GM19193 (cell line): ENCODE results near the gene LRRC15.

Source experiments
- POLR2A ChIP-seq: IDR thresholded peaks from 4 replicates; pipeline ENCODE4 v1.6.1; 2011; ENCODE audit not compliant: insufficient read depth, insufficient read length; ENCODE audit errors: extremely low read depth

LRRC15 gene

DNA sequence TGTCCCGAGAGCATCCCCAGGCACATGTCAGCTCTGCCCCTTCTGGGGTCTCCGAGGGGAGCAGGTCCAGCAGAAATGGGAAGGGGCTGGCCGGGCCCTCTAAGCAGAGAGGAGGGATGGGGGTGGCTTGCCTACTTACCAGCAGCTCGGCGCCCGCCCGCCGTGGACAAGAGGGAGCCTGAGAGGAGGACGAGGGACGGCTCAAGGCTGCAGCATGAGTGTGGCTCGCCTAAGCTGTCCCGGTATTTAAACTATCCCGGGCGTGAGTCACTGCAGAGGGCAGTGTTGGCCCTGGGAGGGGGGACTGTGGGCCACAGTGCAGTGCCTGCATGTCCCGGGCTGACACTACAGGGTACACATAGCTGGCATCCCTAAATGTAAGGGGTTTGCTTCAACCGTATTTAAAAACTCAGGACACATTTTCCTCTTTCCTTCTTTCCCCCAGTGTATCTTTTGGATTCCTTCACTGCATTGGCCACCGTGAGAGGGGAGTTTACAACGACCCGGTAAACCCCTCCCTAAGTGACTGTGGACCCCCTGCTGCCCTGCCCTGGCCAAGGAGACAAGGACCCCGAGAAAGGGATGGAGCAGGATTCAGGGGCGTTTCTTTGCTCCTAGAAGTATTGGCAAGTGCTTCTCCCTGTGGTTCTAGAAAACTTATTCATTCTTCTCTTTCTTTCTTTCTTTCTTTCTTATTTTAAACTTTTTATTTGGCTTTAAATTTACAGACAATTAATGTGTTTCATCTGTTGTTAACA, at the start of gene LRRC15:
Gene LRRC15, minus strand, starts transcription at position 222 of the 758 bp plus-strand sequence. CDS start 8,700 bp downstream, outside the sequence.
- no peak for TF ChIP-seq POLR2A

DNA sequence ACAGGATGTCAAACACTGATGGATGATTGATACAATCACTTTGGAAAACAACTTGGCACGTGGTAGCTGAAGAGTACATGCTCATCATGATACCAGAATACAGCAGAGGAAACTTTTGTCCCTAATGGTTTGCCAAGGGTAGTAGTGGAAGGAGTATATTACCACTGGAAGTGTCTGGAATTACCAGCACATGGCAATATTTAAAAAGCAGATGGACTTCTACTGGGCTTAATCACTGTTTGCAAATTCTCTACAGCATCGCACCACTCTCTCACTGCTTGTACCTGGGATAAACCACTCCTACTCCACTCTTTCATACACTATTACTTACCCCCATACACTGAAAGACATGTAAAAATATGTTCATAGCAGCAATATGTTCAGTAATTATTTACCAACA, 49.1 kb upstream of the LRRC15 start:
- no peak for TF ChIP-seq POLR2A

DNA sequence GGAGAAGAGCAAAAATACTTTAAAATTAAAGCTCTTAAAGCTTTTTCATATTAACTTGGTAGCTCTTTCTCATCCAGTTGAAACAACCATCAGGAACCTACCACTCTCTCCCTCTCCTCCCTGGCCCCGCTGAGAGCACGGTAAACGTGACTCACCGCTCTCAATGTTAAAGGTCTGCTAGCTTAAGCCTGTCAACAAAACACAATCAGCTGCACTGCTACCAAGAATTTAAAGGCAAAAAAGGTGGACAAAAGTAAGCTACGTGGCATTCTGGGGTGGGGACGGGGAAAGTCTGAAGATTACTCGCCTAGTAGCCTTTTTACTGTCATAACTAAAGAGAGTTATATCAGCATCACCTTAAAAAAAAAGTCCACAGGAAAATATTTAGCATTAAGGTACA, 37.9 kb upstream of the LRRC15 start:
- no peak for TF ChIP-seq POLR2A

DNA sequence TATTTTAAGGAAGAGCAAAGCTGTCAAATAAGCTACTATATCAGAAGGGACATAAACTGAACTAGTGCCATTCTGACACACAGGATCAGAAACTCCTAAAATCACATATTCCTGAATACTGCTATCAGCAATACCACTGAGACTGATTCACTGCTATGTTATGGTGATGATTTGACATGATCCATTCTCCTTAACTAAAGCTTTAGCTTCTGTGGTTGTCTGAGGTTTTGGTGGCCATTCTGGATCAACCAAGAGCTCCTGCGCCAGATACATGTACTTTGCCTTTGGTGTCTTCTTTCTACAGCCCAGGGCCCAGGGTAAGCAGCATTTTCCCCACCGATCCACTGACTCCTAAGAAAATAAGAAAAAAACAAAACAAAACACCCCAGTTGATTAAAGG, 36.2 kb upstream of the LRRC15 start:
- no peak for TF ChIP-seq POLR2A

DNA sequence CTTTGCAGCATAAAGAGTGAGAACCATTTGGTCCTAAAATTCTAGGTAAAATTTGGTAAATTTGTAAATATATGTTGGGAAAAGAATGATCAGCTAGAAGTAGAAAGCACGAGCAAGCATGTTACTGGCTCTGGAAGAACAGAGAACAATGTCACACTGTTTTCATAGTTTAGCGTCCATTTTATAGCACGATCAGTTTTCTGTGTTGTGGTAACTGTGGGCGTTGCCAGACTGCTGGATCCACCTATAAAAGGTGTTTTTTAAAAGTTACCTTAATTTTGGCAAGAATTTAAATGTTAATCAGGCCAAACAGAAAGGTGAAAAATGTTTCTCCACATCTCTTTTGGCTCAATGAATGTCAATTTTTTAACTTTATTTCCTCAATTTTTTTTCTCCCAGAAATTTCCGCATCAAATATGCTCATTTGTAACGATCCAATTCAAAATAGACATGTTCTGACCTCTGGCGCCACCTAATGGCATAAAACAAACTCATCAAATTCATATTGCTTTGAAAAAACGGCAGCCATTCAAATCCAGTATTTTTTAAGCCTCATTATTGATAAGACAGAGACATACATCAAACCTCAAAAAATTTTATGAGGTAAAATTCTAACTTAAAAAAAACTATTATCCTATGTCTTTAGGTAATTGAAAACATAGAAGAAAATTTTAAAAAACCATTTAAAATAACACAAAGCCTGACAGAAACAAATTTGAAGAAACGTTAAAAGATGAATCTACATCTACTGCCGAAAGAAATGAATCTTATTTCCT, 35.0 kb upstream of the LRRC15 start:
- TF ChIP-seq POLR2A = no peak

DNA sequence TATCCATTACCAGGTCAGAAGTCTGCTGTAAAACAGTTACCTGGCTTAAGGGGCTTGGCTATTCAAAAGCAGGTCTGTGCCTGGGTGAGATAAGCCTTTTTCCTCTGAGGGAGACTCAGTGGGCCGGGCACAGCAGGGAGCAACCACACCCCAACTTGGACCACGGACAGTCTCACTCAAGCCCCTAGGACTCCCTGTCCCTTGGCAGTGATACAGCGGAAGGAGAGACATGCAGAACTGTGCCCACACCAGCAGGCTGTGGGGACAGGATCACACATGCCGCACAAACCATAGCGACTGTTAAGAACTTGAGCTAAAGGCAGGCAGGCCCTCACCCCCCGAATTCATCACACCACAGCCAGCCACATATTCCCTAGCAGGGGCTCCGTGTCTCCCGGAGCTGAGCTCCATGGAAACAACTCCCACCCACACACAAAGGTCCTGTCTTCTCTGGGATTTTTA, 32.4 kb upstream of the LRRC15 start:
- TF ChIP-seq POLR2A = no peak

DNA sequence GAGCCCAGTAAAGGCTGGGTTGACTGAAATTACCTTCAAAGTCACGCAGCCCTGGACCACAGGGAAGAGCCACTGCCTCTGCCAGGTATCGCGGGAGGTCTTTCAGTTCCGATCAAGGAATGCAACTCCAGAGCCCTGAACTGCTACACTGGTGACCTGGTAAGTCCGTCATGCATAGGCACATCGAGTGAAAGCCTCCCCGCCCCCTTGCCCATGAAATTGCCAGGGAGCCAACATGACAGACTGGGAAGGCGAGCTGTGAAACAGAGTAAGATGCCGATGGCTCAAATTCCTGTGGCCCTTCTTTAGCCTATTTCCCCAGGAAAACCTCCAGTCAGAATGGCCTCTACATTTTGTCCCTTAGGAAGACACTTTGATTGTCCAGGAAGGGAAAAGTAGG, 31.8 kb upstream of the LRRC15 start:
- no peak for TF ChIP-seq POLR2A

DNA sequence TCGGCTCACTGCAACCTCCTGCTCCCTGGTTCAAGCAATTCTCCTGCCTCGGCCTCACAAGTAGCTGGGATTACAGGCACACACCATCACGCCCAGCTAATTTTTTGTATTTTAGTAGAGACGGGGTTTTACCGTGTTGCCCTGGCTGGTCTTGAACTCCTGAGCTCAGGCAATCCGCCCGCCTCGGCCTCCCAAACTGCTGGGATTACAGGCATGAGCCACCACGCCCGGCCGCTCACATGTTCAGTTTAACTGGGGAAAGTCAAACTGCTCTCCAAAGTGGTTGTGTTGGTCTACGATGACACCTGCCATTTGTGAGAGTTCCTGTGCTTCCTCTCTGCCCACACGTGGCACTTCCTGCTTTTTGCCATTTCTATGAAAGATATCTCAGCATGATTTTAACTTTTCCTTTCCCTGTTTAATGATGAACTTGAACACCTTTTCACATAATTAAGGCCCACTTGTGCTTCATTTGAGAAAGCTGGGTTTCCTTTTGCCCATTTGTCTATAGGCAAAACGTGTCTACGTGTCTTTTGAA, 30.4 kb upstream of the LRRC15 start:
- no peak for TF ChIP-seq POLR2A

DNA sequence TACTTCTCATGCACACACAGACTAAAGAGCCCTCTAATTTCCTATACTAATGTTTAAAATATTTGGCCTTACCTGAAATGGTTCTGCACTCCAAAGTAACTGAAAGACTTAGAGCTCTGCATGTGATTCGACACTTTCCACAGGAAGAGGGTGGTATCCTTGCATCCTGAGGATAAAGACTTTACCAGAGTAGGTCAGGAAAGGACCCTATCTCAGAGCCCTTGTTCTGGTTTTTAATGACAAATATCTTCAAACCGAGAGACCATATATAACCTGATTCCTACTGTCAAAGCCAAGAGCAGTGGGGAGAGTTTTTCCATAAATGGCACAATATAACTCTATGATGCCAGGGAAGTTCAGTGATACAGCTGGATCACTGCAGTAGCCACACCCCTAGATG, 29.6 kb upstream of the LRRC15 start, which contains the start of gene GP5:
Gene GP5, minus strand, starts transcription at position 101 of the 400 bp plus-strand sequence. CDS start 984 bp downstream, outside the sequence.
- TF ChIP-seq POLR2A = no peak

DNA sequence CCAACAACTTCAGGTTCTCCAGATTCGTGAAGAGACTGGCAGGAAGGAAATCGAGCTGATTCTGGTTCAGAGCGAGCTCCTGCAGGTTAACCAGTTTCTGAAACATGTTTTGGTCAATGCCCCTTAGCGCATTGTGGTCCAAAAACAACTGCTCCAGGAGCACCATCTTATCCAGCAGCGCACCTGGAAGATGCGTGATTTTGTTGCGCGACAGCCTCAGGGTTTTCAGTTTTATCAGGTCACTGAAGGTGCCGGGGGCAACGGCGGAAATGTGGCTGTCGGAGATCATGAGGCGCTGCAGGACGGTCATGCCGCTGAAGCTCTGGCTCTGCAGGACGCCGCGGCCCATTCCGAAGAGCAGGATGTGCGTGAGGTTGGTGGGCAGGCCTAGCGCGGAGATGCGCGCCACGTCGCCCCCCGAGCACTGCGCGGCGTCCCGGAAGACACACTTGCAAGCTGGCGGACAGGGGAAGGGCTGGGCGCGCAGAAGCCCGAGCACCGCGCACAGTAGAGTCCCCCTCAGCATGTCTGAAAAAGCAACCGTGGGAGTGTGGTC, 28.3 kb upstream of the LRRC15 start:
- TF ChIP-seq POLR2A = no peak

DNA sequence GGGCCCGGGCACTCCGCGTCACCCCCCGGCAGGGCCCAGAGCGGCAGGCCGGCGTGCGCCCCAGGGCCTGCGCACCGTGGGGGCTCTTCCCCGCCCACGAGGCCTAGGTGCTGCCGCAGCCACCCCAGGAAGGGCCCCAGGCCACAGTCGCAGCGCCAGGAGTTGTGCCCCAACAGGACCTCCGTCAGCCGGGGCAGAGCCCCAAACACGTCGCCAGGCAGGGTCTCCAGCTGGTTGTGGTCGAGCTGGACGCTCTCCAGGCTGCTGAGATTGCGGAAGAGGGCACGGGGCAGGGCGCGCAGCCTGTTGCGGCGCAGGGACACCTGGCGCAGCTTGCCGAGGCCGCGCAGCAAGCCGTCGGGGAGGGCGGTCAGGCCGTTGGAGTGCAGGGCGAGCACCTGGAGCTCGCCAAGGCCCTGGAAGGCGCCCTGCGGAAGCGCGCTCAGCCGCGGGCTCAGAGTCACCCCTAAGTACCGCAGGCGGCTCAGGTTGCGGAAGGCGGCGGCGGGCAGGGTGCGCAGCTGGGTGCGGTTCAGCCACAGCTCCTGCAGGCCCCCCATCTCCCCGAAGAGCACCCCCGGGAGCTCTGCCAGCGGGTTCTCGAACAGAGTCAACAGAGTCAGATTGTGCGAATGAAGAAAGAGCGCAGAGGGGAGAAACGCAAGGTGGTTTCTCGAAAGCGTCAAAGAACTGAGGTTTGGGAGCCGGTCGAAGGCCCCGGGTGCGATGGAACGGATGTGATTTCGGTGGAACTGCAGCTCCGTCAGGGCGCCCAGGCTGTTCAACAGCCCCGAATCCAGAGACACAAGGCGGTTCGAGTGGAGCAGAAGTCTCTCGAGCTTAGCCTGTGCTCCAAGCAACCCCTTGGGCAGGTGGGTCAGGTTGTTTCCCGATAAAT, 27.6 kb upstream of the LRRC15 start:
- TF ChIP-seq POLR2A = no peak

DNA sequence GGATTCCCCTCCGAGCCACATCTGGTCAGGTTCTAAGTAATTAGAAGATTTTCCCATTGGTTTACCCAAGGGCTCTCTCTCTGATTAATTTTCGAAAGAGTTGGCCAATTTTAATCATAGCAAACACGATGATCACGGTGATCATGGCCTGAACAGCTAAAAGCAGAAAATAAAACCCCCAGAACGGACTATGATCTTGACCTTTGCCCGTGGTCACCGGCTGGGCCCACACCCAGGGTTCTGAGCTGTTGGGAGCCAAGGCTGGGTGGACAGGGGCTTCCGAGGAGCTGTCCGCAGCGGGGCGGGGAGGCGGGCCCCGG, 27.0 kb upstream of the LRRC15 start:
- TF ChIP-seq POLR2A = no peak

DNA sequence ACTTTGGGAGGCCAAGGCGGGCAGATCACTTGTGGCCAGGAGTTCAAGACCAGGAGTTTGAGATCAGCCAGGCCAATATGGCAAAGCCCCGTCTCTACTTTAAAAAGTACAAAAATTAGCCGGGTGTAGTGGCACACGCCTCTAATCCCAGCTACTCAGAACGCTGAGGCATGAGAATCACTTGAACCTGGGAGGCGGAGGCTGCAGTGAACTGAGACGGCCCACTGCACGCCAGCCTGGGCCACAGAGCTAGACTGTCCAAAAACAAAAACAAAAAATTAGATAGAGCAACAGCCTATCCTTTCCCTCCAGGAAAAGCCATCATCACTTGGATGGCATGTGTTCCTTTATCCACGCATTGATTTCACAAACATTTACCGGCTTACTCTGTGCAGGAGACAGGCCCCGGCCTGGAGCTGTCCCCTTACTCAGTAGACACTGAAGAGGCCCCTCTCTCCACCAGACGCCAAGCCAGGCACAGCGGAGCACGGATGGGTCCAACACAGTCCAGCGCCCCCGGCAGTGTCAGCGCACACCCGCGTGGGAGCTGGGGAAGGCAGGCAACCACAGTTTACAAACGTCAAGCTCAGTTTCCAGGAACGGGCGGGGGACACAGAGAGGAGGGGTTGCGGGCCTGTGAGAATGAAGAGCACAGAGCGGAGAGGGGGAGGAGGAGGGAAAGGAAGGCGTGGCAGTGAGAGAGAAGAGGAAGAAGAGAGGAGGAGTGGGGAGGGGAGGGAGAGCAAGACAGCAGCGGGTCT, 26.4 kb upstream of the LRRC15 start:
- no peak for TF ChIP-seq POLR2A

DNA sequence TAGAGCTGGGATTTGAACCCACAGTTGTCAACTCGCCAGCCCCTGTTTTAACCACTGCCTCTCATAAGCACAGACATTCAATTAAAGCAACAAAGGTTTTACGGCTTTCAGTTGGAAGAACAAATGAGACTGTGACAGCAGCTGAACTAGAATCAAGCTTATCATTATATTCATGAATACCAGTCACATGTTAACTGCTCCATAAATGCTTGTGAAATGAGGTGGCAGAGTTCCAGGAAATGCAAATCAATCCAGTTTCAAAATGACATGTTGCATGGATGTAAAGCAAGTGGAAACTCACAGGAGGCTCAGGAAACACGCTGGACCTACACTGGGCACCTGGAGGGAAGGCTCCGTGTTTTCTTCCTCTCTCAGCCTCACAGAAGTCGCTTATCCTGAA, 25.7 kb upstream of the LRRC15 start:
- TF ChIP-seq POLR2A = no peak
